Measurements from ENCODE around the gene SORCS2.

The SORCS2 gene

DNA sequence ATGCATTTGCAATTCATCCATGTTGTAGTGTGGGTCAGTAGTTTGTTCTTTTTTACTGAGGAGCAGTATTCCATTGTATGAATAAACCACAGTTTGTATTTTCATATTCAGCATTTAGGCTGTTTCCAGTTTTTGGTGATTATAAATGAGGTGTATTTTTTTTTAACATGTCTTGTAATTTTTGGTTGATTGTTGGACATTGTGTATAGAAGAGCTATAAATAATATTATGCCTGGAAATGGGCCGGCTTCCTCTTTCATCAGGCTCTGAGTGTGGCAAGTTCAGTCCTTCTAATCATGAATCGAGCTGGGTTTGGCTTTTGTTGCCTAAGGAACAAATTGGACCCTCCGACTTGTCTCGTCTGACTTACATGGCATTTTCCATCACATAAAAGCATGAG is 126.7 kb downstream of the SORCS2 start:
- DNase-seq (ENCODE audit: extremely low read depth, low read depth), result no peak

DNA sequence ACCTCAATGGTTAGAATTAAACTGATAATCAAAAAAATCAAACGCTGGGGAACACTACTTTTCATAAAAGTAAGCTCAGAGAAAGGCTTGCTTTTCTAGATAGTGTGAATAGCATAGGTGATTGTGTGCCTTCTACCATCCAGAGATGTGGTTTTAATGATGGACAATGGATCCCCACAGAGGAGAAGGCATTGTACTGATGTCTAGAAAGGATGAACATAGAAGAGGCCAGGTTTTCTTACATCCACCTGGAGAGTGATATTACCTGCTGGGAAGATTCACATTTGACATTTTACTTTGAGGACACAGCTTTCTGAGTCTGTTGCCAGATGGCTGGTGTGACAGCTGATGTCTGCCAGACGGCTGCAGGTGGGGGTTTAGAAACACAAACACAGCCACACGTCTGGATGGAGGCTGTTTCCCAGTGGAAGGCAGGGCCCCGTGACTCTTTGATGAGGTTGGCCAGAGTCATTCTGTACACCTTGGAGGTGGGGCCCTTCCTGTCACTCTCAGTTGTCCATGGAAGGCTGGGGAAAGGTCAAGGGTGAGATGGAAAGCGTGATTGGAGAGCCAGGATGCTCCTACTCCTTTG is 128.0 kb downstream of the SORCS2 start:
- DNase-seq (ENCODE audit: extremely low read depth, low read depth), result no peak
- TF ChIP-seq CTCF (IDR thresholded peaks at IDR 0.05; ENCODE audit: low read depth, low read length), result no peak

More for the DNA sequence above, 126.7 kb downstream of the SORCS2 start:
- TF ChIP-seq CTCF (IDR thresholded peaks at IDR 0.05; ENCODE audit: low read depth, low read length), result no peak

- DNase-seq (ENCODE audit: extremely low read depth, low read depth), result no peak
- TF ChIP-seq CTCF (IDR thresholded peaks at IDR 0.05; ENCODE audit: low read depth, low read length), result no peak
Measured at GRCh38 chr4:7322166-7322991, 130.0 kb downstream of the SORCS2 start.

DNA sequence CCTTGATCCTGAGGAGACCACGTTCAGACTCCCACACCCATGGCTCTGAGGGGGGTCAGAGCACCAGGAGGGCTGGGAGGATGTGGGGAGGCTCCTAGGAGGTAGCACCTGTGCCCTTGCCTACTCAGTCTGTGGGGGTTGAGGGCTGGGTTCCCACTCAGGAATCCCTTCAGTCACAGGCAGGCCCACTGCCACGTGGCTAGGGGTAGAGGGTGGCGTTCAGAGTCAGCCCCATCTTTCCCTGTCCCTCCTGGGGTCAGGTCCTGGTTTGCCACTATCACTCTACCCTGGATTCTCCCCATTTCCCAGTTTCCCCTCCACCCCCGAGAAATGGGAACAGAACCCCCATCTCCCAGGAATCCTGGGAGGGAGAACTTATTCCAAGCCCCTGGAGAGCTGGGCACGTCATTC is 131.1 kb downstream of the SORCS2 start:
- DNase-seq (ENCODE audit: extremely low read depth, low read depth), result no peak
- TF ChIP-seq CTCF (IDR thresholded peaks at IDR 0.05; ENCODE audit: low read depth, low read length), result no peak

DNA sequence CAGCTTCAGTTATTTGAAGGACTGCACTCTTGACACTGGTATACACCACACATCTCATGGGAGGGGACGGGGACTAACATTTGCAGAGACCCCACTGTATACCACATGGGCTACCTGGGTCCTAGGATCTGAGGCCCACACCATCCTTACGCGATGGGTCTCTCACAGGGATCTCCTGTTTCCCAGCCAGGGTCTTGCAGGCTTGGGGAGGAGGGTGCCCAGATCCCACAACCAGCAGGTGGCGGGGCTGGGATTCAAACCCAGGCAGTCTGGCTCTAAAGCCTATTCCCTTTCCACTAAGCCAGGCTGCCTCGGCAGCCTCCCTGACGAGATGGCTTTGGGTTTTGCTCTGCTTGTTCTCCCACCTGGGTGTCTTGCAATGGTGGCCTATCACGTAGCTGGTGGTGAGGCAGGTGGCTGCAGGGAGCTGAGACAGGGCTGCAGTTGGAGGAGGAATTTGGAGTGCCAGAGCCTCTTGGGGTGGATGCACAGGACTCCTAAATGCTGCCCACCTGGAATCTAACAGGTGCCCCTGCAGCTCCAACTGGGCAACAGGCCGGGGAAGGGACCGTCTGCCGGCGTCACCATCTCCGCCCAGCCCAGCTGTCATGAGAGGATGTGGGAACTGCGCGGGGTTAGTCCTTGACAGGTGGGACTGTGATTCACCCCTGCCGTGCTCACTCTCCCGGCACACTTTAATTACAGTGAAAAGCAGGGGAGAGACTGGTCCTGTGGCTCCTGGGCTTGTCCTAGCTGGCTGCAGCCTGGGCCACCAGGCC is 131.7 kb downstream of the SORCS2 start:
- DNase-seq (ENCODE audit: extremely low read depth, low read depth), result no peak
- TF ChIP-seq CTCF (IDR thresholded peaks at IDR 0.05; ENCODE audit: low read depth, low read length), result no peak; the same call in 1 of the 2 replicates

DNA sequence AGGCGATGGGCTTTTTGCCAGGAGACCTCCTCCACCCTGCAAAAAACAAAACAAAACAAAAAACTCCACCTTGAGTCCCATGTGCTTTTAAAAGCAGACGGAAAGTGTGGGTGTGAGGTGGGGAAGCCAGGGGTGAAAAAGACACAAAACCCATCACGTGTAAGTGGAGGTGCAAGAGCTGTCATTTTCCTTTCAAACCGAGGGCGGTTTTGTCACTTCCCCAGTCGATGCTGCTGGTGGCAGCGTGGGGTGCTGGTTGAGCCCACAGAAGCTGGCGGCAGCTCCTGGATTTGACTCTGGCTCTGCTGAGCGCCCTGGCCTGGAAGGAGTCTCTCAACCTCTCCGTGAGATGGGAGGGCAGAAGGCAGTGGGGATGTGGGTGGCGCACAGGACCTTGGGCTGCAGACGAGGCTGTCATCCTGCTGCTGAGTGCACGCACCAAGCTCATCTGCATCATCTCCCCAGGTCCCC is 132.3 kb downstream of the SORCS2 start:
- TF ChIP-seq CTCF (IDR thresholded peaks at IDR 0.05; ENCODE audit: low read depth, low read length), result no peak
- DNase-seq (ENCODE audit: extremely low read depth, low read depth), result no peak

Measured in AG09319 (cell line).